Anterior cingulate cortex (tissue), 58 donors: ENCODE data around the gene CRYBG1.

Source experiments
- DNase-seq, 58 donors: peaks; one replicate each; lab custom pipeline; 2025; lab: John Stamatoyannopoulos, UW

The CRYBG1 gene

GRCh38 chr6:106453756-106454367 lies 93.3 kb downstream of the CRYBG1 start:
- DNase-seq: no peak

GRCh38 chr6:106456756-106457155 lies 96.2 kb downstream of the CRYBG1 start:
- no peak for DNase-seq

- no peak for DNase-seq
These were observed 97.8 kb downstream of the CRYBG1 start for GRCh38 chr6:106458021-106458986.

GRCh38 chr6:106460481-106460880 lies 100.0 kb downstream of the CRYBG1 start:
- DNase-seq: no peak

- DNase-seq: no peak
These were observed 100.6 kb downstream of the CRYBG1 start for GRCh38 chr6:106461084-106461483.

GRCh38 chr6:106462923-106463557 lies 102.5 kb downstream of the CRYBG1 start:
- no peak for DNase-seq

GRCh38 chr6:106466211-106466610 lies 105.7 kb downstream of the CRYBG1 start:
- DNase-seq: no peak

- no peak for DNase-seq
These were observed 108.4 kb downstream of the CRYBG1 start for GRCh38 chr6:106468935-106469334.

- no peak for DNase-seq
These were observed 109.4 kb downstream of the CRYBG1 start for GRCh38 chr6:106469882-106470281.

- no peak for DNase-seq
These were observed 109.8 kb downstream of the CRYBG1 start for GRCh38 chr6:106470316-106470715.

GRCh38 chr6:106470811-106471210 lies 110.3 kb downstream of the CRYBG1 start:
- no peak for DNase-seq

GRCh38 chr6:106473812-106474211 lies 113.3 kb downstream of the CRYBG1 start:
- no peak for DNase-seq

GRCh38 chr6:106474466-106474865 lies 113.9 kb downstream of the CRYBG1 start:
- no peak for DNase-seq

- no peak for DNase-seq
These were observed 114.8 kb downstream of the CRYBG1 start for GRCh38 chr6:106475284-106475683.

GRCh38 chr6:106476331-106477105 lies 116.0 kb downstream of the CRYBG1 start:
- no peak for DNase-seq

- no peak for DNase-seq
These were observed 116.6 kb downstream of the CRYBG1 start for GRCh38 chr6:106477146-106477545.

GRCh38 chr6:106477790-106478189 lies 117.3 kb downstream of the CRYBG1 start:
- peak in 2 of 58 donors; percentile 0 to 4 for DNase-seq

- DNase-seq: no peak
These were observed 125.7 kb downstream of the CRYBG1 start for GRCh38 chr6:106486236-106486635.

GRCh38 chr6:106488494-106489370 lies 128.2 kb downstream of the CRYBG1 start:
- DNase-seq: no peak
